ENCODE data around the gene MBL2.
A peak's percentile ranks its signal among the peaks of the same experiment; 100 is the strongest.

The MBL2 gene

DNA sequence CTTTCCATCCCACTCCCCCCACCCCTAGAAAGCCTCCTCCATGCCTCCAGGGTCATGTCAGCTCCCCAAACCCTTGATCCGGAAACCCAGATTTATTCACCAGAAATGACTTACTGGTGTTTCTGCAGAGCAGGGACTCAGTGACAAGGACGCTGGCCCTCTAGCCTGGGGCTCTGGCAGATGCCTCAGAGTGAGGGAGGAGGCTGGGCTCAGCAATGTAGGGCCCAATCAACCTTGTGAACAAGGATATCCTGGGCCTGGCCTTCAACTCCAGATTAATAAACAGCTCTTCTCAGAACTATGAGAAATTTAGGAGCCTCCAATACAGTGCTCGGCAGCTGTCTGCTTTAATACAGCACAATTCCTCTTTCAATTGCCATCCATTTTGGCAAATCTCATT is at the start of gene MBL2:
Gene MBL2 (minus strand): TSS at position 162 of the 400 bp plus-strand sequence. CDS start 1,149 bp downstream, outside the sequence.
- in situ Hi-C loops (cut with MboI; ENCODE audit: low pct_unique_long_range_greater_than_20kb, low sequenced_read_pairs, unreplicated experiment) = no loop called here
- TF ChIP-seq, protein P1, sequence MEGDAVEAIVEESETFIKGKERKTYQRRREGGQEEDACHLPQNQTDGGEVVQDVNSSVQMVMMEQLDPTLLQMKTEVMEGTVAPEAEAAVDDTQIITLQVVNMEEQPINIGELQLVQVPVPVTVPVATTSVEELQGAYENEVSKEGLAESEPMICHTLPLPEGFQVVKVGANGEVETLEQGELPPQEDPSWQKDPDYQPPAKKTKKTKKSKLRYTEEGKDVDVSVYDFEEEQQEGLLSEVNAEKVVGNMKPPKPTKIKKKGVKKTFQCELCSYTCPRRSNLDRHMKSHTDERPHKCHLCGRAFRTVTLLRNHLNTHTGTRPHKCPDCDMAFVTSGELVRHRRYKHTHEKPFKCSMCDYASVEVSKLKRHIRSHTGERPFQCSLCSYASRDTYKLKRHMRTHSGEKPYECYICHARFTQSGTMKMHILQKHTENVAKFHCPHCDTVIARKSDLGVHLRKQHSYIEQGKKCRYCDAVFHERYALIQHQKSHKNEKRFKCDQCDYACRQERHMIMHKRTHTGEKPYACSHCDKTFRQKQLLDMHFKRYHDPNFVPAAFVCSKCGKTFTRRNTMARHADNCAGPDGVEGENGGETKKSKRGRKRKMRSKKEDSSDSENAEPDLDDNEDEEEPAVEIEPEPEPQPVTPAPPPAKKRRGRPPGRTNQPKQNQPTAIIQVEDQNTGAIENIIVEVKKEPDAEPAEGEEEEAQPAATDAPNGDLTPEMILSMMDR (IDR thresholded peaks at IDR 0.05; ENCODE audit: extremely low read depth, insufficient read depth, missing control alignments) = no peak
- no peak for DNase-seq (ENCODE audit: low spot score)

DNA sequence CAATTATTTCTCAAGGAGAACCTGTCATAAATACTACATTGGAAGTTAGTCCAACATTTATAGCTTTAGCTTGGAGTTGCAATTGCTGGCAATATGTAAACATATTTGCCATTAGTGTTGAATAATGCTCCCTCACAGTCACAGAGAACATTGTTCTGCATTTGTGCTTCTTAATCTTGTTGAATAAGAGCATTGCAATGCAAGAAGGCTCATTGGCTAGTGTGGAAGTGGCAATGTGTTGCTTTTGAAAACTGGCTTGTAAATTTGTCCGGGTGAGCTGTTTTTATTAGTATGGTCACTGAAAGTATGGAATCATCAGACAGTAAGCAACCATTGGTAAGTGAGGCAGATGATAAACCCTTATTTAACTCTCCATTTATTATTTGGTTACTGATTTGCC is 47.7 kb upstream of the MBL2 start:
- in situ Hi-C loops (cut with MboI; ENCODE audit: low pct_unique_long_range_greater_than_20kb, low sequenced_read_pairs, unreplicated experiment) = no loop called here
- TF ChIP-seq, protein P1 (IDR thresholded peaks at IDR 0.05; ENCODE audit: extremely low read depth, insufficient read depth, missing control alignments) = no peak

DNA sequence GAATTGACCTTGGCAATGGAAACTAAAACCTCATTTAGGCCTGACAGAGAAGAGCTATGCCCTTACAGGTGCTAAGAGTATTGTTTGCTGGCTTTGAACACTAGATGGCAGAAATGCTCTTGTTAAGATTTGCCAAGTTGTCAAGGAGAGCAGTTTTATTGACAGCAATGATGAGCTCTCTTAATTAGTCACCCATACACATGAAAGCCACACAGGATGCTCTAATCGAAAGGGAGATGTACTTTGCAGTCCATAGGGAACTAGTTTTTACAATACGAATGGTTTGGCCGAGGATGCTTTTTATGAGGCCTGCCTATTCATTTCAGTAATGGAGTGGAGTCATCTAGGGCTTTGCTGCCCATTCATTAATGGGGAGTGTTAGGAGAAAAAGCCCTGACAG is 45.4 kb upstream of the MBL2 start:
- TF ChIP-seq, protein P1 (IDR thresholded peaks at IDR 0.05; ENCODE audit: extremely low read depth, insufficient read depth, missing control alignments) = peak; percentile 65
- peak; percentile 22 for DNase-seq (ENCODE audit: low spot score)
- in situ Hi-C loops (cut with MboI; ENCODE audit: low pct_unique_long_range_greater_than_20kb, low sequenced_read_pairs, unreplicated experiment) = no loop called here

More for the DNA sequence above, 47.7 kb upstream of the MBL2 start:
- no peak for DNase-seq (ENCODE audit: low spot score)

DNA sequence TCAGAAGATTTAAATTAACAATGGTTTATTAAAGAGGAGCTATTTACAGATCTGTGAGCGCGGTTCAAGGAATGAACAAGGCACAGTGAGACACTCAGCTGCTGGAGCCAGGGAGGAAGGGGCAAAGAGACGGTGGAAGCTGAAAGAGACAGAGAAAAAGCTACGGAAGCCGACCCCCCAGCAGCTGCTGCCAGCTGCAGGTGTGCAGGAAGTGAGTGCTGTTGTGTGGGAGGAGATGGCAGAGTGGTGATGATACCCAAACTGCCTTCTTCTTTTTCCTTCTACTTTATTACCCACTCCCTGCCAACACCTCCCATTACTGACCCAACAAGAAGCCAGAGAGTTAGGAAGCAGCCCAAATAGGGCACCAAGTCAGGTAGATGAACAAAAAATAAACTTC is 41.9 kb upstream of the MBL2 start:
- DNase-seq (ENCODE audit: low spot score) = no peak
- TF ChIP-seq, protein P1 (IDR thresholded peaks at IDR 0.05; ENCODE audit: extremely low read depth, insufficient read depth, missing control alignments) = no peak
- in situ Hi-C loops (cut with MboI; ENCODE audit: low pct_unique_long_range_greater_than_20kb, low sequenced_read_pairs, unreplicated experiment) = no loop called here

DNA sequence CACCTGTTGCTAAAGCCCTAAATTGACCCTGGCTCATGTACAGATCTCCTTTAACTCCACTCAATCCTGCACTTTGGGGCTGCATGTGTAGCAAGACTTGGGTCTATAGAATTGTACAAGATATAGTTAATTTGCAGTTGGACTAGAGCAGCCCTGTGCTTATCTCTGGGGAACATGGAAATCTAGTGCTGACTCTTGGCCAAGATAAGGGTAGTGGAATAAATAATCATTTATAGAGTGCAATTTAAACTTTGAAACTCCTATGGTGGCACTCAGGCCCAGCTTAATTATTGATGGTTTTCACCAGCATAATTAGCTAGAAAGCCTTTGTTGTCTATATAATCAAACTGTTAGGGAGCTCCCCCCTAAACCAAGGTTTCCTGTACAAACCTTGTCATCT is 39.2 kb upstream of the MBL2 start:
- TF ChIP-seq, protein P1 (IDR thresholded peaks at IDR 0.05; ENCODE audit: extremely low read depth, insufficient read depth, missing control alignments) = no peak
- in situ Hi-C loops (cut with MboI; ENCODE audit: low pct_unique_long_range_greater_than_20kb, low sequenced_read_pairs, unreplicated experiment) = no loop called here
- DNase-seq (ENCODE audit: low spot score) = no peak

DNA sequence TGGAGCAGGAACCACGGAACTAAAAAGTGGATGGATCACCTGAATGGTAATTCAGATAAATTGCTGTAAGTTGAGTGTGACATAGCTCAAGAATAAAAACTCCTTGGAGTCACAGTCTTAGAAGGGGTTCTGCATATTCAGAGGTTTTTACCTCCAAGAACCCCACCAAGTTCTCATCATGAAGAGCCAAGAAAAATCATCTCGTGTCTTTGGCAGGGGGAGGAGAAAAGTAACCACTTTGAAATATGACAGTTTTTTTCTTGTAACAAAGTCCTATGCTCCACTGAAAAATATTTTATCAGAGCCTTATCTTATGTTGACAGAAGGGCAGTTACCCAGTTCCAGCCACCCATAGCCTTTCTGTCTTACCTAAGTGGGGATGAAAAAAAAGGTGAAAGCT is 38.2 kb upstream of the MBL2 start:
- in situ Hi-C loops (cut with MboI; ENCODE audit: low pct_unique_long_range_greater_than_20kb, low sequenced_read_pairs, unreplicated experiment) = no loop called here
- TF ChIP-seq, protein P1 (IDR thresholded peaks at IDR 0.05; ENCODE audit: extremely low read depth, insufficient read depth, missing control alignments) = no peak
- DNase-seq (ENCODE audit: low spot score) = no peak

DNA sequence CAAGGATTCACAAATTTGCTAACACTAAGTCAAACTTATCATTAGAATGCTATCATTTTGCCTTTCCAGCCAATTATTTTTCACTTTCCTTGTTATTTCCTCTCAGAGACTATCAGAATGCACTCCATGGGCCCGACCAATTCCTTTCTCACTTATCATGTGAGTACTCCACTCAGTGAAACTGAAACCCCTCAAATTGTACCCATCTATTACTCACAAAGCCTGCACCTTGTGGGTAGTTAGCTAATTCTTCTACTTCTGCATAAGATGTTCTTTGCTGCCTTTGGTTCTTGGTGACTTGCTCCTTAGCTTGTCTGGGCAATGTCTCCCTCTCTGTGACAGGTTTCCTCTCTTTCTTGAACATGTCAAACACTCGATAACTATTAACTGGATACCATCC is 35.2 kb upstream of the MBL2 start:
- in situ Hi-C loops (cut with MboI; ENCODE audit: low pct_unique_long_range_greater_than_20kb, low sequenced_read_pairs, unreplicated experiment) = no loop called here
- DNase-seq (ENCODE audit: low spot score) = no peak
- TF ChIP-seq, protein P1 (IDR thresholded peaks at IDR 0.05; ENCODE audit: extremely low read depth, insufficient read depth, missing control alignments) = no peak
